ENCODE results near the gene FUT8.
"Not testable (repeated sequence)": the region's sequence is repeated elsewhere in the genome, so short reads cannot be mapped to it uniquely, and the experiment has no call there.

FUT8 gene

DNA sequence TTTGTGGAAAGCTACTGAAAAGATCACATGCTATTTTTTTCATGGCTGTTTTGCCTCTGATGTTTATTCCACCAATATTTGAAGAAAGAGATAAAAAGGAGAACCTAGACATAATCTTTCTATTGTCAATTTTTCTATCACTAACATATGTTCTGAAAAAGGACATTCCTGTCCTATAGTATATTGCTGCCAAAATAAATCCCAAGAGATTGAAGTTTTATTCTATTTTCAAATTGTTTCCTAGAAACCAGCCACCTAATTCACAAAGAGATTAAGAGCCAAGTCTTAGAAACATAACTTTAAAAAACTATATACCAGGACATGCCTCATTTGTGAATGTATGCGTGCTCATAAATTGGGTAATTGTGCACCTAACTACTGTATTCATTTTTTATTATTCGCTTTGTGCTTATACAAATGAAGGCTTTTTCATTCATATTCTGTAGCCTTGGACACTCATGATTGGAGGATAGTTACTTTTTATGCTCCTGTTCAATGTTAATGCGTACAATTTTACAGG lies 200.7 kb downstream of the FUT8 start:
- no peak for DNase-seq (ENCODE audit: low read depth in 2 of 2, low spot score in 1 of 2)

DNA sequence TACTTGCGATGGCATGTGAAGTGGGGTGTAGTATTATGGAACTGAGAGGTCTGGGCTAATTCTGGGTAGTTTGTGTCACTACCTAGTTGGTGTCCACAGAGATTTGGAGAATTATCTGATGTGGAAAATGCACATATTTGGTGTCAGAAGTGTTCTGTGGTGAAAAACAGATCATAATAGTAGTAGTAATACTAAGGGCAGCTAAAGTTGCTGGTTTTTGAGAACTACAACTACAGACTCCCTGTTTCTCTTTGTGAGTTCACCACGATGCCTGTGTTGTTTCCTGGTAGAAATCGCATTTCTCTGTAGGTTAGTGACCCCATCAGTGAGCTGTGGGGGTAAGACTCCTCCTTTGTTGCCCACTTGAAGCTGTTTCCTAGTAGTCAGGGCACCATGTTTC lies 206.5 kb downstream of the FUT8 start:
- no peak for DNase-seq (ENCODE audit: low read depth in 2 of 2, low spot score in 1 of 2)

DNA sequence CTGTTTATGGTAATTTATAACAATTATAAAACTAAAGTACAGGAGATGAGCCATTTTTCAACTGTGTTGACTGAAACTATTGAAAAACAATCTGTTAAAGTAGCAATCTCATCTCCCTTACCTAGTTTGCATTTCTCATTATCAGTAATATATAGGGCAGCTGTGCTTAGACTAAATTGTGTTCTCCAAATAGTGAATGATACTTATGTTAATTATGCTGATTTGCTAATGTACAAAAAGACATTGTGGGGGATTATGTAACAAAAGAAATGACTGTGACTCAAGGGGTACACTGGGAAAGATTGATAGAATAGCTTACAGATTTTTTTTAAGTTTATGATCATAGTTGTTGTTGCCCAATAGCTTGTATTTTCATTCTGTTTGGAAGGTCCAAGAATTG lies 207.7 kb downstream of the FUT8 start:
- no peak for DNase-seq (ENCODE audit: low read depth in 2 of 2, low spot score in 1 of 2)

DNA sequence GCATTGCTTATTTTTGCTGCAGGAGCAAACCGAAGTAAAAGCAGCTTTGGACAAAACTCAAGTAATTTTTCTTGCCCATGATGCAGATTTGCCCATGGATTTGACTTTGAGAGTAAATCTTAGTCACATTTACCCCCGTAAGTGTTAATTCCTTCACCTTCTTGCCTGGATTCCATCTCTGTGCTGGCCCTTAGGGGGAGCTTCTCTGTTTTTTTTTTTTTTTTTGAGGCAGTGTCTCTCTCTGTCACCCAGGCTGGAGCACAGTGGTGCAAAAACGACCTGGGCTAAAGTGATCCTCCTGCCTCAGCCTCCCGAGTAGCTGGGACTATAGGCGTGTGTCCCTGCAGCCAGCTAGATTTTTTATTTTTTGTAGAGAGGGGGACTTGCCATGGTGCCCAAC lies 210.2 kb downstream of the FUT8 start:
- no peak for DNase-seq (ENCODE audit: low read depth in 2 of 2, low spot score in 1 of 2)

DNA sequence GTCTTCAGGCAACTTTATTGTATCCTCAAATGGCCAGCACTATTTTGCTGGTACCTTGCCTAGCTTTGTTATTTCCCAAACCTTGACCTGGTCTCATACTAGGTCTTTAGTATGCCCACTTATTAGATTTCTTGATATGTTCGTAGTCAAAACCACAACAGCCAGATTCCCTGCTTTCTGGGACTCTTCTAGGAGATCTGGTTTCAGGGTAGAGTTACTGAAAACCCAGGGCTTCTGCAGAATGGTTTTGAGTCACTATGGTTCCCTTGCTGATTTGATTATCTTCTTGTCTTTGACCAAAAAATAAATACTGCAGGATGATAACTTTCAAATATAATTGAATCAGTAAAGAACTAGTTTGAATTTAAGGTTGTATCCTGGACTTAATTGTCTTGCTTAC lies 211.2 kb downstream of the FUT8 start:
- DNase-seq (ENCODE audit: low read depth in 2 of 2, low spot score in 1 of 2): no peak

DNA sequence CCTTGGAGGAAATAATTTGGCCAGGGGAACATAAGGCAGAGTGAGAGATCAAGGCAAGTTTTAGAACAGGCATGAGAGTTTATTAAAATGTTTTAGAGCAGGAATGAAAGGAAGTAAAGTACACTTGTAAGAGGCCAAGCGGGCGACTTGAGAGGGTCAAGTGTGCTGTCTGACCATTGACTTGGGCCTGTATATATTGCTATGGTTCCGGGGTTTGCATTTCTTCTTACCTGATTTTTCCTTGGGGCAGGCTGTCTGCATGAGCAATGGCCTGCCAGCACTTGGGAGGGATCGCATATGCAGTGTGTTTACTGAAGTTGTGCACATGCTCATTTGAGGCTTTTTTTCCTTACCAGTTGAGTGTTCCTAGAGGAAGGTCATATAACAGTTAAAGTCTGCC lies 214.8 kb downstream of the FUT8 start:
- DNase-seq (ENCODE audit: low read depth in 2 of 2, low spot score in 1 of 2): no peak

DNA sequence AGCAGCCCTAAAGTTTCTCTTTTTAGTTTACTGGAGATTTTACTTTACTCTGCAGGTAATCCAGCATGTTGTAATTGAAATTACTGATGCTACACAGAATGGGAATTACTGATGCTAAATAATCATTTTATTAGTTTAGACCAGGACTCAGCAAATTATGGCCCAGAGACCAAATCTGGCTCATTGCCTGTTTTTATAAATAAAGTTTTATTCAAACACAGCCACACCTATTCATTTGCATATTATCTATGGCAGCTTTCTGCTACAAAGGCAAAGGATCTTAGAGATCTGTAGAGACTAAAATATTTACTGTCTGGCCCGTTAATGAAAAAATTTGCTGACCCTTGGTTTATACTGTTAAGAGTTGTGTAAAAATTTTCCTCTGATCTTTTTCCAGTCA lies 216.1 kb downstream of the FUT8 start:
- no peak for DNase-seq (ENCODE audit: low read depth in 2 of 2, low spot score in 1 of 2)

DNA sequence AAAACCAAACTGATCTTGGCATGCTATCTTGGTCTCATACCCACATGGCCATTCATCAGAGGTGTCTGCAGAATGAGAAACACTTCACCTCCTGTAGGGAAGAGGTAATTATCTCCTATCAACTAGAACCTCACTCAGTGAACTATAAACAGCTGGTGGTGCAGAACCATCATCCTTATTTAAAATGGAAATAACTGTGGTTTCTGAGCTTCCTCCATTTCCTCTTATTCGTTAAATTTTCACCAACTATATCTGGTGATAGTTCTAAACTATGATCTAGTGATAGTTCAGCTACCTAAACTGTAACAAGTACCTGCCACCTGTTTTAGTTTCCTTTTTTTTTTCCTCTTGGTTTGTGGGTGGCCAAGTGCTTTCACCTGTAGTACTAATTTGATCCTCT lies 218.5 kb downstream of the FUT8 start:
- no peak for DNase-seq (ENCODE audit: low read depth in 2 of 2, low spot score in 1 of 2)

DNA sequence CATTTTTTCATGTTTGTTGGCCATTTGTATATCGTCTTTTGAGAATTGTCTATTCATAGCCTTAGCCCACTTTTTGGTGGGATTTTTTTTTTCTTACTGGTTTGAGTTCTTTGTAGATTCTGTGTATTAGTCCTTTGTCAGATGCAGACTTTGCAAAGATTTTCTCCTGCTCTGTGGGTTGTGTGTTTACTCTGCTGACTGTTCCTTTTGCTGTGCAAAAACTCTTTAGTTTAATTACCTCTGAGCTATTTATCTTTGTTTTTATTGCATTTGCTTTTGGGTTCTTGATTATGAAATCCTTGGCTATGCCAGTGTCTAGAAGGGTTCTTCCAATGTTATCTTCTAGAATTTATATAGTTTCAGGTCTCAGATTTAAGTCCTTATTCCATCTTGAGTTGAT lies 220.0 kb downstream of the FUT8 start:
- no peak for DNase-seq (ENCODE audit: low read depth in 2 of 2, low spot score in 1 of 2)

DNA sequence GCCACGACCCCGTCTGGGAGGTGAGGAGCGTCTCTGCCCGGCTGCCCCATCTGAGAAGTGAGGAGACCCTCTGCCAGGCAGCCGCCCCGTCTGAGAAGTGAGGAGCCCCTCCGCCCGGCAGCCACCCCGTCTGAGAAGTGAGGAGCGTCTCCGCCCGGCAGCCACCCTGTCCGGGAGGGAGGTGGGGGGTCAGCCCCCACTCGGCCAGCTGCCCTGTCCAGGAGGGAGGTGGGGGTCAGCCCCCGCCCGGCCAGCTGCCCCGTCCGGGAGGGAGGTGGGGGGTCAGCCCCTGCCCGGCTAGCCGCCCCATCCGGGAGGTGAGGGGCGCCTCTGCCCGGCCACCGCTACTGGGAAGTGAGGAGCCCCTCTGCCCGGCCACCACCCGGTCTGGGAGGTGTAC lies 221.1 kb downstream of the FUT8 start:
- not testable (repeated sequence) for DNase-seq (ENCODE audit: low read depth in 2 of 2, low spot score in 1 of 2)

DNA sequence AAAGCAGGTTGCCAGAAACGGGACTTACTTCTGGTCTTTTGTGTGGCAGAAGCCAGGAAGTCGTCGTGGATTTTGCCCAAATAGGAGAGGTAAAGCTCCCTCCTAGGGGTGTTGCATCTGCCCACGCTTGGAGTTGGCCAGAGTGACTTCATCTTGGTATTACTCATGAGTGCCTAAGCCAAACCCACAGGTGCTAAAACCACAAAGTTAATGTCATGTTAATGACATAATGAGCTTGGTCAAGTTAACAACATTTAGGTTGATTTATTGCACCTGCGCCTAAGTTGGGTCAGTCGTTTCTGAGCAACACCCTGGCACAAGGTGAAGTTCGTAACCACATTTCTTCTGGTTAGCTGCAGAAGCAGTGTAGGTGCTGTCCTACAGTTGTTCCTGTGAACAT lies 225.2 kb downstream of the FUT8 start:
- peak in 1 of 2 donors; percentile 24 for DNase-seq (ENCODE audit: low read depth in 2 of 2, low spot score in 1 of 2)

DNA sequence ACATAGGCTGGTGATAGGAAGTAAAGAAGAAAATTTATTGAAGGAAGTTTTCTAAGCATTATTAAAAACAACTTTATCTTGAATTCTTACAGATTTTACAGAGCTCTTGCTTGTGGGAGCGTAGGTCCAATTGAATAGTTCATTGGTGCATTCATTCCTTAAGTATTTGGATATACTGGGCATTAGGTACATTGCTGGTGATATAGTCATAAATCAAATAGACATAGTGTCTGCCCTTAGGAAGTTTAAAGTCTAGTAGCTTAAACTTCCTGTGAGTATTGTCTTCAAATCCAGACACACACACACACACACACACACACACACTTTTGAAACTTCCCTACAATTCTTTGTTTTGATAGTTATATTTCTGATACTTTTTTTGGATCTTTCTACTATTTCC lies 226.7 kb downstream of the FUT8 start:
- DNase-seq (ENCODE audit: low read depth in 2 of 2, low spot score in 1 of 2): no peak

DNA sequence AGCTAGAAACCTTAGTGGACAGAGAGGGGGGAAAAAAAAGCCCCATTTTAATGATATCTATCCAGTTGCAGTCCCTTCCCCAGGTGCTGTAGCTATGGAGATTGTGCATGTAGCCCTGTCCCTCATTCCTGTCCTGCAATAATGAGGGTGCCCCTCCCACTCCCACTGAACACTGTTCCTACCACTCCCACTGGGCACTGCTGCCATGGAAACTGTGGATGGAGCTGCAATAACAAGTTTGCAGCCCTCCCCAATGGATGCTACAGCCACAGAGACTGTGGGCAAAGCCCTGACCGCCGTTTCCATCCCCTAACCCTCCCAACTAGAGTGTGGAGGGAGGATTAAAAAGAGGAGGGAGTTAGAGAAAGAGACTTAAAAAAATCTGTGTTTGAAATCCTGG lies 238.3 kb downstream of the FUT8 start:
- DNase-seq (ENCODE audit: low read depth in 2 of 2, low spot score in 1 of 2): no peak

DNA sequence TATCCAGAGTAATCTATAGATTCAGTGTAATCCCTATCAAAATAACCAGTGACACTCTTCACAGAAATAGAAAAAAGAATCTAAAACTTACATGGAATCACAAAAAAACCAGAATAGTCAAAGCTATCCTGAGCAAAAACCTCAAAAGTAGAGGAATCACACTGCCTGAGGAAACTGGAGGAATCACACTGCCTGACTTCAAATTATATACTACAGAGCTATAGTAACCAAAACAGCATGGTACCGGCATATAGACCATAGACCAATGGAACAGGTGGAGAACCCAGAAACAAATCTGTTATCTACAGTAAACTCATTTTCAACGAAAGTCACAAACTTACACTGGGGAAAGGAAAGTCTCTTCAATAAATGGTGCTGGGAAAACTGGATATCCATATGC lies 244.0 kb downstream of the FUT8 start:
- DNase-seq (ENCODE audit: low read depth in 2 of 2, low spot score in 1 of 2): no peak

DNA sequence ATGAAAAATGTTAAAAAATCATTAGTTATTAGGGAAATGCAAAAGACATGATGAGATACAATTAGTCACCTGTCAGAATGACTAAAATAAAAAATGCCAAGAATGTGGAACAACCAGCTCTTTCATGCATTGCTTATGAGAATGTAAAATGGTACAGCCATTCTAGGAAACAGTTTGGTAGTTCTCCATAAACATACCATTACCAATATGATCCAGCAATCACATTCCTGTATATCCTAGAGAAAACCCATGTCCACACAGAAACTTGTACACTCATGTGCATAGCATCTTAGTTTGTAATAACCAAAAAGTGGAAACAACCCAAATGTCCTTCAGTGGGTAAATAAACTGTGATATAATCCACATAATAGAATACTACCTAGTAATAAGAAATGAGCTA lies 245.7 kb downstream of the FUT8 start:
- no peak for DNase-seq (ENCODE audit: low read depth in 2 of 2, low spot score in 1 of 2)

DNA sequence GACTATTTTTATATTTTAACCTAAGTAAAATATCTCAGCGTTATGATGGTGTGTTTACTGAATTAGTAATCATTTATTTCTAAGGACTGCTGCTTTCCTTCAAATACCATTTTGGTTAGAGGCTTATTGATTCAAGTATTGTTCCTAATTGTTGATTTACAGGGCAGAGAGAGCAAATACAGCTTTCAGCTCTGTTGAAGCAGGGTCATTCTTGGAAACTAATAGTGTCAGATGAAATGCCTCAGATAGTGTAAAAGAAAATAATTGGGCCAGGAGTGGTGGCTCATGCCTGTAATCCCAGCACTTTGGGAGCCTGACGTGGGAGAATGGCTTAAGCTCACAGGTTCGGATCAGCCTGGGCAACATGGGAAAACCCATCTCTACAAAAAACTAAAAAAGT lies 249.3 kb downstream of the FUT8 start:
- DNase-seq (ENCODE audit: low read depth in 2 of 2, low spot score in 1 of 2): no peak

DNA sequence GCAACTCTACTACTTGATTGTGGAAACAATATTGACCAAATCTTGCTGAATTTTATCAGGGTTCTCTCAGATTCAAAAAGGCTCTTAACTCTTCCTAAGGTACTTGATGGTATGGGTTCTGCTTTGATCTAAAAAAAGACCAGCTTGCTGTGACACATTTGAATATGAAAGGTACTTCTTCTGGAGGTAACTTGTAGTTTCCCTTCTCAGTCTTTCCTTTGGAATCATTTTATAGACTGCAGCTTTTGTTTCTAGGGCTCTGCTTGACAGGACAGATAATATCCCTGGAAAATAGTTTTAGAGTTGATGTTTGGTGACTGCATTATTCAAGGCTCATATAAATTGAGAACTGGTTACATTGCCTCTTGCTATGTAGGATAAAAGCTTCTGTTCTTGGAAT lies 251.9 kb downstream of the FUT8 start:
- no peak for DNase-seq (ENCODE audit: low read depth in 2 of 2, low spot score in 1 of 2)

DNA sequence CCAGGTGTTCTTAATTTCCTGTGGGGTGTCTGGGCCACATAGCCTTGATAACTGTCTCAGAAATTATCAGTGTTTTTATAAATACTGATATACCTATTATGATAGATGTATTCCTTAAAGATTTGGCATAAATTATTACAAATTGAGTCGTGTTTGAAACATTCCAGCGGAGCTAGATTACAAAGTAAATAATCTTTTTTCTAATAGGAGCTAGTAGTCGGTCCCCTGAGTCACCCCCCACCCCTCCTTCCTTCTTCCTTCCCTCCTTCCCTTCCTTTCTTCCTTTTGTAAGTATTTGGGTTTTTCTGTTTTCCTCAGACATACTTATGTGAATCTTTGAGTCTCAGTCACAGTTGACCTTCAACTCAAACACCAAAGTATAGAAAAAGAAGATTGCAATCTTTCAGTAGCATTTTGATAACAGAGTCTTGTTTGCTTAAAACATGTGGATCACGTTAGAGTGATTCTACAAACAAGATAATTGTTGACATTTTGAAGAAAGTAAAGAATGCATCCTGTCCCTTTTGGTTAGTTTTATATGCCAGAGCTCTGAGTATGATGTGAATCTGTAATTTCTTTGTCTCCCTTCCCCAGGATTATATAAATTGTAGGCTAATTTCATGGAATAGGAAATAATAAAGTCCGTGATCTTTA lies 264.0 kb downstream of the FUT8 start:
- no peak for DNase-seq (ENCODE audit: low read depth in 2 of 2, low spot score in 1 of 2)

DNA sequence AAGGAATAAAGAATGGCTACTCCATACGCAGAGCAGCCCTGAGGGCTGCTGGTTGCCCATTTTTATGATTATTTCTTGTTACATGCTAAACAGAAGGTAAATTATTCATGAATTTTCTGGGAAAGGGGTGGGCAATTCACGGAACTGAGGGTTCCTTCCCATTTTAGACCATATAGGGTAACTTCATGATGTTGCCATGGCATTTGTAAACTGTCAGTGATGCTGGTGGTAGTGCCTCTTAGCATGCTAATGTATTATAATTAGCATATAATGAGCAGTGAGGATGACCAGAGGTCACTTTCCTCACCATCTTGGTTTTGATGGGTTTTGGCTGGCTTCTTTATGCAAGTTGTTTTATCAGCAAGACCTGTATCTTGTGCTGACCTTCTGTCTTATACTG lies 273.0 kb downstream of the FUT8 start:
- no peak for DNase-seq (ENCODE audit: low read depth in 2 of 2, low spot score in 1 of 2)

DNA sequence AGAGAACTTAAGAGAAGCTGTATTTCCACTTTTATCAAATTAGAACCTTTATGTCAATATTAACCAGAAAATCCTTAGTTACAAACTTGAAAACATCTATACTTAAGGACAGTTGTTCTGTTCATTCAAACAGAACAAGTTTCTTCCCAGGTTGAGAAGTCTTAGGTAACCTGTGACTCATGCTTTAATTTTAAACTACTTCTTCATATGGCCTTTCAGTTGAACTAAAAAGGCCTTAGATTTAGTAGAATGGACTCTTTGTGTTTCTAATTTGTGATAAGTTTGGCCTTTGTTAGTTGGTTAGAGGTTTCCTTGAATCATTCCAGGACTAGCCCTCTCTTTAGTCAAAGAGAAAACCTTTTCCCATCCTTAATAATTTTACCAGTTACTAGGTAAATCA lies 274.2 kb downstream of the FUT8 start:
- DNase-seq (ENCODE audit: low read depth in 2 of 2, low spot score in 1 of 2): no peak

DNA sequence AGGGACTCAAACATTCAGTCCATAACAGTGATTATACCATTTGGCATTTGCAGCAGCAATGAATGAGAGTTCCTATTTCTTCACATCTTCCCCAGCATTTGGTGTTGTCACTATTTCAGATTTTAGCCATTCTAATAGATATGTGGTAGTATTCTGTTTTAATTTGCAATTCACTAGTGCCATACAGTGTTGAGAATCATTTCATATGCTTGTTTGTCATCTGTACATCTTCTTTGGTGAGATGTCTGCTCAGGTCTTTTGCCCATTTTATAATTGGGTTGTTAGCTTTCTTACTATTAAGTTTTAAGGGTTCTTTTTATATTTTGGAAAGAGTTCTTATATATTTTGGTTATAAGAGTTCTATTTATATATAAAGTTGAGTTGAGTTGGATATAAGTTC lies 276.5 kb downstream of the FUT8 start:
- DNase-seq (ENCODE audit: low read depth in 2 of 2, low spot score in 1 of 2): no peak

DNA sequence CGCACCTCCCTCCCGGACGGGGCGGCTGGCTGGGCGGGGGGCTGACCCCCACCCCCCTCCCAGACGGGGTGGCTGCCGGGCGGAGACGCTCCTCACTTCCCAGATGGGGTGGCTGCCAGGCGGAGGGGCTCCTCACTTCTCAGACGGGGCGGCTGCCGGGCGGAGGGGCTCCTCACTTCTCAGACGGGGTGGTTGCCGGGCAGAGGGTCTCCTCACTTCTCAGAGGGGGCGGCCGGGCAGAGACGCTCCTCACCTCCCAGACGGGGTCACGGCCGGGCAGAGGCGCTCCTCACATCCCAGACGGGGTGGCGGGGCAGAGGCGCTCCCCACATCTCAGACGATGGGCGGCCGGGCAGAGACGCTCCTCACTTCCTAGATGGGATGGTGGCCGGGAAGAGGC lies 280.0 kb downstream of the FUT8 start:
- not testable (repeated sequence) for DNase-seq (ENCODE audit: low read depth in 2 of 2, low spot score in 1 of 2)

DNA sequence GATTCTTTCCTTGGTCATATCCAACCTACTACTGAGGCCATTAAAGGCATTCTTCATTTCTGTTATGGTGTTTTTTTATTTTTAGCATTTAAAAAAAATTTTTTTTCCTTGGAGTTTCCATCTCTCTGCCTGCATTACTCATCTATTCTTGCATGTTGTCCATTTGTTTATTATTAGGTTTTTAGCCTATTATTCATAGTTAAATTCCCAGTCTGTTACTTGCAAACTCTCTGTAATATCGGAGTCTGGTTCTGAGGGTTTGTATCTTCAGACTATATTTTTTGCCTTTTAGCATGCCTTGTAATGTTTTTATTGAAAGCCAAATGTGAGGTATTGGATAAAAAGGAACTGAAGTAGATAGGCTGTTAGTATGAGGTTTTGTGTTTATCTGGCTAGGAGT lies 284.3 kb downstream of the FUT8 start:
- DNase-seq (ENCODE audit: low read depth in 2 of 2, low spot score in 1 of 2): no peak

DNA sequence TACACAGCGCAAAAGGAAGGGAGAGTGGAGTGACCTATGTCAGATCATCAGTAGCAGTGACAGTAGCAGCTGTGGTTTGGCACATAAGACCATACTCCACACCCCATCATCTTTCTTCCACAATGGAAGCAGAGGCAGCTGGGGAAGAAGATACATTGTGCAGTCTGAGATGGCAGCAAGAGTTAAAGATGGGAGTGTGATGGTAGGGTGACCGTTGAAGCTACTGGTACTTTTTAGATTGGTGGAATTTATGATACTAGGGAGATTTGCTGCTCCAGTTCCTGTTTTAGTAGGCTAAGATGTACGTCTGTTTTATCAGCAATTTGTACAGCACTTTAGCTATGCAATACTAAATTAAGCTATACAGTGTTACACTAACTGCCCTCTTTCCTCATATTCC lies 291.0 kb downstream of the FUT8 start:
- DNase-seq (ENCODE audit: low read depth in 2 of 2, low spot score in 1 of 2): no peak
